ENCODE measurements around the gene SCYGR4.

- TF ChIP-seq CTCF (IDR thresholded peaks at IDR 0.05) (no peak), ZFX (IDR thresholded peaks at IDR 0.05; ENCODE audit: borderline replicate concordance) (no peak)
These were observed 37.1 kb downstream of the SCYGR4 start for GRCh38 chr2:227654426-227654825.

Measured in 22Rv1 (cell line).